HepG2 (cell line): ENCODE results near the gene STPG4. TPM values are rescaled to one million over a fixed set of nuclear protein-coding genes. Genes with fewer than 3 reads are reported as not detected.

Experiments used
- CENPX ChIP-seq: sonication (generic); formaldehyde crosslinking; IDR thresholded peaks from 2 replicates; pipeline ENCODE4 v1.9.0; 2021; ENCODE audit warnings: mild to moderate bottlenecking, missing genetic modification reagents, moderate library complexity
- ETV6 ChIP-seq: sonication (generic); formaldehyde crosslinking; conservative IDR thresholded peaks from 2 replicates; pipeline ENCODE4 v1.4.0; 2020; ENCODE audit warnings: missing genetic modification reagents
- HHEX ChIP-seq: IDR thresholded peaks from 2 replicates; pipeline ENCODE4 v1.6.1; 2016; ENCODE audit warnings: control low read depth
- HNRNPH1 ChIP-seq: fragments of 200-400 bp; formaldehyde crosslinking; optimal IDR thresholded peaks from 2 replicates; pipeline ENCODE3; 2017; ENCODE audit warnings: mild to moderate bottlenecking, low read depth, low read length
- KAT8 ChIP-seq: IDR thresholded peaks from 2 replicates; pipeline ENCODE4 v1.6.1; 2016; ENCODE audit warnings: missing genetic modification reagents, missing compliant biosample characterization
- POGZ ChIP-seq: sonication (generic); formaldehyde crosslinking; IDR thresholded peaks from 2 replicates; pipeline ENCODE4 v1.4.0; 2020; ENCODE audit warnings: mild to moderate bottlenecking, missing genetic modification reagents
- REL ChIP-seq: sonication (generic); formaldehyde crosslinking; conservative IDR thresholded peaks from 2 replicates; pipeline ENCODE4 v1.8.0; 2022; ENCODE audit warnings: mild to moderate bottlenecking, missing genetic modification reagents, moderate library complexity
- TBX2 ChIP-seq: sonication (generic); formaldehyde crosslinking; IDR thresholded peaks from 2 replicates; pipeline ENCODE4 v1.5.0; 2020; ENCODE audit warnings: missing genetic modification reagents, mild to moderate bottlenecking, borderline replicate concordance
- ZNF3 ChIP-seq: IDR thresholded peaks from 2 replicates; pipeline ENCODE4 v1.7.0; 2017; ENCODE audit warnings: inconsistent platforms
- ZNF747 ChIP-seq: sonication (generic); formaldehyde crosslinking; IDR thresholded peaks from 2 replicates; pipeline ENCODE4 v1.8.1; 2023; ENCODE audit warnings: missing genetic modification reagents, mild to moderate bottlenecking, borderline replicate concordance
- ZNF776 ChIP-seq: sonication (generic); formaldehyde crosslinking; IDR thresholded peaks from 2 replicates; pipeline ENCODE4 v1.4.0; 2020; ENCODE audit warnings: mild to moderate bottlenecking, missing genetic modification reagents
- polyA plus RNA-seq, 8 experiments: library from polyadenylated mRNA; depleted of rRNA in 3 of 8; stranded (reverse) in 7 of 8; unstranded in 1 of 8; fragments of >200 nt; fragmentation: Illumina TruSeq in 4 of 8; extraction: Trizol in 4 of 8; gene quantifications; 2 replicates each; pipeline versions ENCODE4 v1.2.1 to v1.2.3, GENCODE V29; 2011 to 2016; ENCODE audit warnings: low read depth in 4 of 8, missing spikeins in 1 of 8, mixed read lengths in 1 of 8; ENCODE audit not compliant: insufficient read depth in 1 of 8
- total RNA-seq, 5 experiments: library from RNA; depleted of rRNA; stranded (reverse); fragments of >200 nt; fragmentation: Illumina TruSeq; extraction: Trizol; gene quantifications; 2 replicates each; pipeline ENCODE4 v1.2.3, GENCODE V29; 2016; ENCODE audit warnings: low read depth in 1 of 5
- TF ChIP-seq, protein P1 (sequence below), 2 experiments: fragments of 450-650 bp in 1 of 2; sonication (generic) in 1 of 2; formaldehyde crosslinking in 1 of 2; IDR thresholded peaks; 2 replicates each; pipeline versions ENCODE4 v1.6.1 to v1.8.0; 2016 to 2022; ENCODE audit warnings: antibody characterized with exemption in 1 of 2, mild to moderate bottlenecking in 1 of 2, missing genetic modification reagents in 1 of 2
- TF ChIP-seq, protein P2 (sequence below): sonication (generic); formaldehyde crosslinking; IDR thresholded peaks from 2 replicates; pipeline ENCODE4 v1.4.0; 2020; ENCODE audit warnings: low read depth, mild to moderate bottlenecking, missing genetic modification reagents
- TF ChIP-seq, protein P3 (sequence below): sonication (generic); formaldehyde crosslinking; IDR thresholded peaks from 2 replicates; pipeline ENCODE4 v1.4.0; 2020; ENCODE audit warnings: mild to moderate bottlenecking, missing genetic modification reagents, borderline replicate concordance

STPG4 gene
- total and polyA plus RNA-seq, 2 of the 13 experiments (the other 11 are each of a cell fraction or from before 2014, with no cell fraction given): 0.11 to 0.15 TPM

DNA sequence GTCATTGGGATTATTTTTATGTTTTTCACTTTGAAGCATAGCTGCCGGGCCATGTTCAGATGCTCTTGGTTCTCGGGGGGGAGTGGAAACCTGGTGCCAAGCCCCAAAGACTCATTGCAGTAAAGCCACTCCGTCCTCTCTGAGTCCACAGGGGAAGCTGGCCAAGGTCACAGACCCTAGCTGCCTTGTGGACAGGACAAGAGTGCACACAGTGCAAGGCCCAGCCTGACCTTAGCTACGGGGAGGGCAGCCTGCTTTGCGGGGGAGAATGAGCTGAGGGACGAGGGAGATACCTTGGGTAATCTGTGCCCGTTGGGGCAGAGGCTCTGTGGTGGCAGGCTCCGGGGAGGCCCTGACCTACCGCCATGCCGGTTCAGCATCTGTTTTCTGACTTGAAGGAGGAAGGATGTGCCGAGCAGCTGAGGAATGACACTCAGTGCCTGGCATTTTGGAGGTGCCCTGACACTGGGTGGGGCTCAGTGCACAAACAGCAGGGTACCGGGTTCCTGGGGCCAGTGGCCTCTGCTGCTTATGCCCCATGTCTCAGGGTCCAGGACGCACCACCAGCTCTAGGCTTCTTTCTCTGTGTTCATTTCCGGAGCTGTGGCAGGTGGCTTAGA is 87.2 kb downstream of the STPG4 start (continued):
- TF ChIP-seq, protein P1, sequence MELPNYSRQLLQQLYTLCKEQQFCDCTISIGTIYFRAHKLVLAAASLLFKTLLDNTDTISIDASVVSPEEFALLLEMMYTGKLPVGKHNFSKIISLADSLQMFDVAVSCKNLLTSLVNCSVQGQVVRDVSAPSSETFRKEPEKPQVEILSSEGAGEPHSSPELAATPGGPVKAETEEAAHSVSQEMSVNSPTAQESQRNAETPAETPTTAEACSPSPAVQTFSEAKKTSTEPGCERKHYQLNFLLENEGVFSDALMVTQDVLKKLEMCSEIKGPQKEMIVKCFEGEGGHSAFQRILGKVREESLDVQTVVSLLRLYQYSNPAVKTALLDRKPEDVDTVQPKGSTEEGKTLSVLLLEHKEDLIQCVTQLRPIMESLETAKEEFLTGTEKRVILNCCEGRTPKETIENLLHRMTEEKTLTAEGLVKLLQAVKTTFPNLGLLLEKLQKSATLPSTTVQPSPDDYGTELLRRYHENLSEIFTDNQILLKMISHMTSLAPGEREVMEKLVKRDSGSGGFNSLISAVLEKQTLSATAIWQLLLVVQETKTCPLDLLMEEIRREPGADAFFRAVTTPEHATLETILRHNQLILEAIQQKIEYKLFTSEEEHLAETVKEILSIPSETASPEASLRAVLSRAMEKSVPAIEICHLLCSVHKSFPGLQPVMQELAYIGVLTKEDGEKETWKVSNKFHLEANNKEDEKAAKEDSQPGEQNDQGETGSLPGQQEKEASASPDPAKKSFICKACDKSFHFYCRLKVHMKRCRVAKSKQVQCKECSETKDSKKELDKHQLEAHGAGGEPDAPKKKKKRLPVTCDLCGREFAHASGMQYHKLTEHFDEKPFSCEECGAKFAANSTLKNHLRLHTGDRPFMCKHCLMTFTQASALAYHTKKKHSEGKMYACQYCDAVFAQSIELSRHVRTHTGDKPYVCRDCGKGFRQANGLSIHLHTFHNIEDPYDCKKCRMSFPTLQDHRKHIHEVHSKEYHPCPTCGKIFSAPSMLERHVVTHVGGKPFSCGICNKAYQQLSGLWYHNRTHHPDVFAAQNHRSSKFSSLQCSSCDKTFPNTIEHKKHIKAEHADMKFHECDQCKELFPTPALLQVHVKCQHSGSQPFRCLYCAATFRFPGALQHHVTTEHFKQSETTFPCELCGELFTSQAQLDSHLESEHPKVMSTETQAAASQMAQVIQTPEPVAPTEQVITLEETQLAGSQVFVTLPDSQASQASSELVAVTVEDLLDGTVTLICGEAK (IDR thresholded peaks at IDR 0.05): no peak
- TF ChIP-seq, protein P1 (CRISPR knock-in tag; IDR thresholded peaks at IDR 0.05): no peak; the same call in 1 of the 2 replicates
- TF ChIP-seq ZNF747 (CRISPR knock-in tag): peak; percentile 63; the same call in 1 of the 2 replicates
- TF ChIP-seq, protein P2, sequence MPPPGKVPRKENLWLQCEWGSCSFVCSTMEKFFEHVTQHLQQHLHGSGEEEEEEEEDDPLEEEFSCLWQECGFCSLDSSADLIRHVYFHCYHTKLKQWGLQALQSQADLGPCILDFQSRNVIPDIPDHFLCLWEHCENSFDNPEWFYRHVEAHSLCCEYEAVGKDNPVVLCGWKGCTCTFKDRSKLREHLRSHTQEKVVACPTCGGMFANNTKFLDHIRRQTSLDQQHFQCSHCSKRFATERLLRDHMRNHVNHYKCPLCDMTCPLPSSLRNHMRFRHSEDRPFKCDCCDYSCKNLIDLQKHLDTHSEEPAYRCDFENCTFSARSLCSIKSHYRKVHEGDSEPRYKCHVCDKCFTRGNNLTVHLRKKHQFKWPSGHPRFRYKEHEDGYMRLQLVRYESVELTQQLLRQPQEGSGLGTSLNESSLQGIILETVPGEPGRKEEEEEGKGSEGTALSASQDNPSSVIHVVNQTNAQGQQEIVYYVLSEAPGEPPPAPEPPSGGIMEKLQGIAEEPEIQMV: peak; percentile 42; the same call in 1 of the 2 replicates
- TF ChIP-seq, protein P3, sequence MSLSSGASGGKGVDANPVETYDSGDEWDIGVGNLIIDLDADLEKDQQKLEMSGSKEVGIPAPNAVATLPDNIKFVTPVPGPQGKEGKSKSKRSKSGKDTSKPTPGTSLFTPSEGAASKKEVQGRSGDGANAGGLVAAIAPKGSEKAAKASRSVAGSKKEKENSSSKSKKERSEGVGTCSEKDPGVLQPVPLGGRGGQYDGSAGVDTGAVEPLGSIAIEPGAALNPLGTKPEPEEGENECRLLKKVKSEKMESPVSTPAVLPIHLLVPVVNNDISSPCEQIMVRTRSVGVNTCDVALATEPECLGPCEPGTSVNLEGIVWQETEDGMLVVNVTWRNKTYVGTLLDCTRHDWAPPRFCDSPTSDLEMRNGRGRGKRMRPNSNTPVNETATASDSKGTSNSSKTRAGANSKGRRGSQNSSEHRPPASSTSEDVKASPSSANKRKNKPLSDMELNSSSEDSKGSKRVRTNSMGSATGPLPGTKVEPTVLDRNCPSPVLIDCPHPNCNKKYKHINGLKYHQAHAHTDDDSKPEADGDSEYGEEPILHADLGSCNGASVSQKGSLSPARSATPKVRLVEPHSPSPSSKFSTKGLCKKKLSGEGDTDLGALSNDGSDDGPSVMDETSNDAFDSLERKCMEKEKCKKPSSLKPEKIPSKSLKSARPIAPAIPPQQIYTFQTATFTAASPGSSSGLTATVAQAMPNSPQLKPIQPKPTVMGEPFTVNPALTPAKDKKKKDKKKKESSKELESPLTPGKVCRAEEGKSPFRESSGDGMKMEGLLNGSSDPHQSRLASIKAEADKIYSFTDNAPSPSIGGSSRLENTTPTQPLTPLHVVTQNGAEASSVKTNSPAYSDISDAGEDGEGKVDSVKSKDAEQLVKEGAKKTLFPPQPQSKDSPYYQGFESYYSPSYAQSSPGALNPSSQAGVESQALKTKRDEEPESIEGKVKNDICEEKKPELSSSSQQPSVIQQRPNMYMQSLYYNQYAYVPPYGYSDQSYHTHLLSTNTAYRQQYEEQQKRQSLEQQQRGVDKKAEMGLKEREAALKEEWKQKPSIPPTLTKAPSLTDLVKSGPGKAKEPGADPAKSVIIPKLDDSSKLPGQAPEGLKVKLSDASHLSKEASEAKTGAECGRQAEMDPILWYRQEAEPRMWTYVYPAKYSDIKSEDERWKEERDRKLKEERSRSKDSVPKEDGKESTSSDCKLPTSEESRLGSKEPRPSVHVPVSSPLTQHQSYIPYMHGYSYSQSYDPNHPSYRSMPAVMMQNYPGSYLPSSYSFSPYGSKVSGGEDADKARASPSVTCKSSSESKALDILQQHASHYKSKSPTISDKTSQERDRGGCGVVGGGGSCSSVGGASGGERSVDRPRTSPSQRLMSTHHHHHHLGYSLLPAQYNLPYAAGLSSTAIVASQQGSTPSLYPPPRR (CRISPR knock-in tag): peak; percentile 73; the same call in 1 of the 2 replicates
- no peak for TF ChIP-seq ZNF3 (CRISPR knock-in tag)
- TF ChIP-seq KAT8 (CRISPR knock-in tag): 0 out of 2 replicates have a peak, but pooled peaks have one; percentile 29
- no peak for TF ChIP-seq HHEX (CRISPR knock-in tag)
- no peak for TF ChIP-seq ZNF776
- TF ChIP-seq ETV6 (CRISPR knock-in tag): no peak
- TF ChIP-seq REL (CRISPR knock-in tag): no peak
- TF ChIP-seq CENPX (CRISPR knock-in tag): no peak
- TF ChIP-seq POGZ (CRISPR knock-in tag): peak; percentile 75
- TF ChIP-seq TBX2: peak; percentile 70; the same call in 1 of the 2 replicates
- TF ChIP-seq HNRNPH1: no peak
